Hippocampal formation (tissue), 2 donors: Measurements from ENCODE around the gene GALNT9.

Source experiments
- DNase-seq, 2 donors: peaks; one replicate each; lab custom pipeline; 2025; lab: John Stamatoyannopoulos, UW

GALNT9 gene

DNA sequence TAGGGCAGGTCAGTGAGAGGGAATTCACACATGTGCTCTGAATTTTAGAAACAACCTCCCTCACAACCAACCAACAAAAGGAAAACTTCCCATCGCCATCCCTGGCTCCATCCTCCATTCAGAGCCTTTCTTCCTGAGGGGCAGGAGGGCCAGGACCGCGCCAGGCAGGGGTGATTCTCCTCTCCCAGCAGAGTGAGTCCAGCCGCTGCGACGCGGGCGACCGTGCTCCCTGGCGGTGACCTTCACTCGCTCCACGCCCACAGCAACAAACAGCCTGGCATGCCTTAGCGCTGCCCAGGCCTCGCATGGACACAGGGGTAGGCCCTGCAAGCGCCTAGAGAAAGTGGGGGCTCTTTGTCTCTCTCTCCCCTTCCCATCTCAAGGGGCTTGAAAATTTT, 3.7 kb downstream of the GALNT9 start:
- no peak for DNase-seq

DNA sequence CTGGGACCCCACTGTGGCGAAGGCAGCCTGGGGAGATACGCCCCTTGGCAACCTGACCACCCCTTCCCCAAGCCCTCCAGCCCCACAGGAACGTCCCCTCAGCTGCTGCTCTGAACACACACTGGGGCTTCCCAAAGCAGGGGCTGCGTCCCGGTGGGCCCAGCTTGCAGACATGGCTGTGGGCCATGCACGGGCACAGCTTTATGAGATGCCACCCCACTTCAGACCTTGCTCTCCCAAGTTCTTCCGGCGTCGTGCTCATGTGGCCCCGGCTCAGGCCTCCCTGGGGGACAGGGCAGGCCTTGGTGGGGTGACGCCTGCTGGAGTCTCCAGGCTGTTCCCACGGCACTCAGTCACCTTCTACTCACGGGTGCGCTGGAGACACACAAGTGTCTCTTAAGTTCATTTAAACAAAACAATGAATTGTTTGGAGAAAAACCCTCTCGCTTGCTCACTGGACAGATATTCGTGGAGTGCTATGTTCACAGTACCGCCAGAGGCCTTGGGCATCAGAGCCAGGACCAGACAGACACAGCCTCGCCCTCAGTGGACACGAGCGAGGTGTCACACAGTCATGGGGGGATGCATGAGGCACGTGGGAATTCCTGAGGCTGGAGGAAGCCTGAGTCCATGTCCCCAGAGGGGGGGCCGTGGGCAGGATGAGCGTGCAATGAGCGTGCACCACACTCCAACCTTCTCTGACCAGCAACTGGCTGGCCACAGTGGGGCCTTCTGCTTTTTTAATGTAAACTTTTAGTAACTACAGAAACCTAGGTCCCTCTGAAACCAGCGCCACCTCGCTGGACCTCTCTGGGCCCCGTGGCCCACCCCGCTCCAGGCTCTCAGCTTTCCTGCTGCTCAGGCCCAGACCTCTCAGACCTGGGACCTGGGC, 4.3 kb downstream of the GALNT9 start:
- DNase-seq, result no peak

DNA sequence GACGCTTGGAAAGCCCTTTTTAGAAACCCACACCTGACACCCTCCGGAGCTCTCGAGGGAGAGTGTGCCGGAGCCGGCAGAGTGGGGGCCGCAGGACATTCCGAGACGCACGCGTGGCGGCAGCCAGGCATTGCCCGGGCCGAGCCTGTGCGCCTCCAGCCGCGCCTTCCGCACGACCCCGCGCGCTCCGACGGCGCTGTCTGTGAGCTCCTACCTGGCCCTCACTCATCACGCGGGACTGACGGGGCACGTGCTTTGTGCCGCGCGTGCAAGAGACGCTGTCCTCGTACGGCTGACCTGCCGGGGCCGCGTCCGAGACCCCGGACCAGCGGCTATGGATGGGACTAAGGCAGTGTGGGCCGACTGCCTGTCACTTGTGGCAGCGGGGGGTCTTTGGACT, 5.2 kb downstream of the GALNT9 start:
- peak in 1 of 2 donors; percentile 7 for DNase-seq

DNA sequence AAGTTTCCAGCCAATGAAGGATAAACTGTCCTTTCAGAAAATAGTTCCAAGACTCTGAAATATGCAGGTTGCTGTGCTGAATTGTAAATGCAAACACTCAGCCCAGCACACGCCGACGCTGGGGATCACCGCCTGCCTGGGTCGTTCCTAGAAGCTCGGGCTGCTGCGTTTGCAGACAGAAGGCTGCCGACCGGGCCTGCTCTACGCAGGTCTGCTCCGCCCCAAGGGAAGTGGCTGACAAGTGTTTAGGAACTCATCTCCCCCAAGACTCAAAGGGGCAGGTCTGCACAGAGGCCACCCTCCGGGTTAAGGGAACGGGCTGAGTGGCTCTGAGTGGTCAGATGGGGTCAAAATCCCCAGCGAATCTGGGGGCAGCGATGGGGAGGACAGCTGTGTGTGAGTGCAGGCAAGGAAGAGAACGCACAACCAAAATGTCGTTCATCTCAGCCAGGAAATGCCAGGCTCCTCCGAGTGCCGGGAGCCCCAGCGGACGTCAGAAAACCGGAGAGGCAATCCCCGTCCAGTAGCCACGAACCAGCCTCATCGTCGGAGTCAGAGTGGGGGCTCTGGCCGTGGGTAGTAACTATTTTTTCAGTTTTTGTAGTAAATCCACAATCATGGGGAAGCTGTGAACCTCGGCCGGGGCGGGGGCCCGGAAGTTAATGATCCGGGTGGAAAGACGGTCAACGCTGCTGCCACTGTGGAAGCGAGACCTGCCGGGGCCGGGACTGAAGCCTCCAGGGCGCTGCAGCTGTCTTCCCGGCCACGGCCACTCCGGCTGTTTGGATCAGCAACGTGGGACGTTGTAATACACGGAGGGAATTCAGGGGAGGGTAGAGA, 6.0 kb downstream of the GALNT9 start:
- no peak for DNase-seq

DNA sequence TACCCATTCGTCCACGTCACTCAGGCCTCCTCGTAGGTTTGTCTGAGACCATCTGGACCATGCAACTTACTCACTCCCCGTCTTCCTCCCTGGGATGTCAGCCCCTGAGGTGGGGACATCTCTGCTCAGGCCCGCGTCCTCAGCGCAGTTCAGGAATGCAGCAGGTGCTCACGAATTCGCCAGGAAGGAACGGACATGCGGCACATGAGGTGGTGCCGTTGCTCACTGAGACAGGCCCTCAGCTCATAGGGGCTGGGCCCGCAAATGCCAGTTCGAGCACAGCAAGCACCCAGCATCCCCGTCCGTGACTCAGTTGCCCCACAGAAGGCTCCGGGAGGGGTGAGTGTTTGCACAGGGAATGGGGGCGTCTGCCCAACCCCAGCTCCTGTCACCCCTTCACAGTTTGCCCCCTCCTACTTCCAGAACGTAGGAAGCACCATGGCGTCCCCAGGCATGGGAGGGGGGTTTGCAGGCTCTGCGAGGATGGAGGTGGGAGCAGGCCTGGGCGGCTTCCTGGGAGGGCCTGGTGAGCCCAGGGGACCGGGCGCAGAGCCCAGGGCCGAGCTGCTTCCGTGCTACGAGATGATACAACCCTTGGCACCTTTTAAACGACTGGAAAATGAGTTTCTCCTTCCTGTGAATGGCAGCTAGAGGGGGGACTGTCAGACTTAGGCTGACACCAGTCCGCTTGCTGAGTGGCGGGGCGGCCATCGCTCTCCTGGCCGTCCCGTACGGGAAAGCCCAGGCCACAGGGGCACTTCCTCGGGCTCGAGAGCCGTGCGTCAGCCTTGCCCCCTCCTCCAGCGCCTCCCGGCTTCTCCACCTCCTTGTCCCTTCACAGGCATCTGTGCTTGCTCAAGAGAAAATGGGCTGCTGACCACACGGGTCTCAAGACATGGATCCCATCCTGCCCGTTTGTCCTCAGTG, 6.9 kb downstream of the GALNT9 start:
- no peak for DNase-seq

DNA sequence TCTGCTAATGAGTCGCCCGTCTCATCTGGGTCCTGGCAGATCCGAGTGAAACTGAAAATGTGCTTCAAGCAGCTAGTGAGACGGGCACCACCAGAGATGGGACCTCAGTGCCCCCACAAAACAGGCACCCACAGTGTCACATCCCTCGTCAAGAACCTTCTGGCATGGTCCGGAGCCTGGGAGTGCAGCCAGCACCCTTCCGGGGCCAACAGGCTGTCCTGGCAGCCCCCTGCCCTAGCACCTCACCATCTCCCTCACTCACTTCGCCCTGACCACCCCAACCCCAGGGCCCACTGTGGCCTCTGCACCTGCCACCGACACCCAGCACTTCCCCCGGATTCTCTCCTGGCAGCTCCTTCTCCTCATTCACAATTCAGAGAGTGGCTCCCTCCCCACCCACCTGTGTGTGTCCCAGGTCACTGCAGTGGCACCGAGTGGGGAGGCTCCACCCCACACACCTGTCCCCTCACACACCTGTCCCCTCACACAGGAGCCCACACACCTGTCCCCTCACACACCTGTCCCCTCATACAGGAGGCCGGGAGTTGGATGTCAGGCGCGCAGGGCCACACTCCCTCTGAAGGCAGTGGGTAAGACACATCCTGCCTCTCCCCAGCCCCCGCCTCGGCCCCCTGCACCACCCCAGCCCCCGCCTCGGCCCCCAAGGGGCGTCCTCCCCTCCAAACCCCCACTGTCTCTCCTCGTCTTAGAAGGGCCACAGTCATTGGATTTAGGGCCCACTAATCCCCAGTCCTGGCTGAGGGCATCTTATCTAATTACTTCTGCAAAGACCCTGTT, 7.9 kb downstream of the GALNT9 start:
- DNase-seq, result no peak

DNA sequence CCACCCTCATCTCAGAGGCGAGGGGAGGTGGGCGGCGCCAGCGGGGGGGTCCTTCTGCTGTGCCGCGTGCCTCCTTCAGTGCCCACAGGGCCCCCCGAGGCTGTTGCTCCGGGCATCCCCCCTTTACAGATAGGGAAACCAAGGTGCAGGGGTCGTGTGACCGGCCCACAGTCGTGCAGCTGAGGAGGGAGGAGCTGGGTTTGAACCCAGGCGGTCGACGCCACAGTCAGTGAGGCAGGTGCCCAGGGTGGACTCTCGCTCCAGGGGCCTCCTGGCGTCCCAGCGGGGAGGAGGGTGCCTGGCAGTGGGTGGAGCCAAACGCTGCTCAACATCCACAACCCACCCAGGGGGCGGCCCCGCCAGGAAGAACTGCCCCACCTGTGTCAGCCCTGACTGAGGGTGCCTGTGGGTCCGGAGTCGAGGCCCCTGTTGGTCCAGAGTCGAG, 8.6 kb downstream of the GALNT9 start:
- DNase-seq, result no peak

DNA sequence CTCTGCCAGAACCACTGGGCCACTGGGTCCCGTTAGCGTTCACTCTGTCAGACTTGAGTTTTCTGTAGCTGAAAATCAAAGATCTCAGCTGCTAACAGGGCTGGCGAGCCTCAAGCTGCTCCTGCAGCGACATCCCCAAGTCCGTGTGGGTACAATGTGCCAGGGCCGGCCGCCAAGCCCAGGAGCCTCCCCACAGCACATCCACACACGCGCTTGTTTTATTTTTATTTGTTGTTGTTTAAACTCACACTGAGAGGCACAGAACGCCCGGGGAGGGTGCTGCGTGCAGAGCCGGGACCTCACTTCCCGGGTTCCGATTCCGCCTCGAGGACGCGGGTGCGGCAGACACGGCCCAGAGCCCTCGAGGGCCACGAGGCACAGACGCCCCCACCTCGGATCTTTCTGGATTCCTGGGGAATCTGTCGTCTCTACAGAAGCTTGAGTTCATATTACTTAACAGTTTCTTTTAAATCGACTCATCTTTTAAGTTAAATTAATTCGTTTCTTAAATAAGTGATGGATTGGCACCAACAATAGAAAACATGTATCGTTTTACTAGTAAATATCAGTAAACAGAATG, 9.3 kb downstream of the GALNT9 start:
- DNase-seq, result no peak

DNA sequence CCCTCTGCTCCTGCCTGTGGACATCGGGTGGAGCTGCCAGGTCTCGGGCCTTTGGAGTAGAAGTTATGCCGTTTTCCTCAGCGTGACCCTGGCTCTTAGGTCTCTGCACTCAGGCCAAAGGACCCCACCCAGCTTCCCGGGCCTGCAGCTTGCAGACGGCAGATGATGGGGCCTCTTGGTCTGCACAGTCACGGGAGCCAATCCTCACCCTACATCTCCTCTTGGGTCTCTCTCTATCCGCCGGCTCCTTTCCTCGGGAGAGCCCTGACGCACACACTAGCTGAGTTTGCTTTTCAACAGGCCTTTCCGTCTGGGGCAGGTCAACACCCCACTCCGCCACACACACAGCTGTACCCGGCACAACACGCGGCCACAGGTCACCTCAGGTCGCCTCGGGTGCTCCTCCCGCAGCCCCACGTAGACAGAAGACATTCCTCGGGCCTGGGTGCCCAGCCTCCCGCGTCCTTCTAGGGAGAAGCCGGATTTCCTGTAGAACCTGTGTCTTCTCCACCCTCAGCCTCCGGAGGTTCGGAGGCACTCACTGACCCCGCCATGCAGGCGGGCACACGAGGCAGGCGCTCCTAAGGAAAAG, 9.9 kb downstream of the GALNT9 start:
- DNase-seq, result no peak

DNA sequence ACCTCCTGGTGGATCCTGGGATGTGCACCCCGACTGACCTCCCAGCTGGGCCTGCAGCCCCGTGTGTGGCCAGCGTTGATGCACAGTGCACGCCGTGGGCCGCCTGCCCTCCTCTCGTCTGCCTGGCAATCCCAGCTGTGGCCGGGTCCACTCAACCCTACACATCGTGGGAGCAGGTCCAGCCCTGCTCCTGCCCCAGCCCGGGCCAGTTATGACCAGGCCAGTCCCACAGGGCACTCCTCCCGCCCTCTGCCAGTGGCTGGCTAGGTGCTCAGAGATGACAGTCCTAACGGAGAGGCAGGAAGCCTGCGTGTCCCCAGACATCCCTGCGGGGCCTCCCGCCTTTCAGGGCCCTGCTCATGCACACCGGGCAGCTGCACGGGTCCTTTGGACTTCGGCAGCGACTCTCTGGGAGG, 10.8 kb downstream of the GALNT9 start:
- DNase-seq, result no peak

DNA sequence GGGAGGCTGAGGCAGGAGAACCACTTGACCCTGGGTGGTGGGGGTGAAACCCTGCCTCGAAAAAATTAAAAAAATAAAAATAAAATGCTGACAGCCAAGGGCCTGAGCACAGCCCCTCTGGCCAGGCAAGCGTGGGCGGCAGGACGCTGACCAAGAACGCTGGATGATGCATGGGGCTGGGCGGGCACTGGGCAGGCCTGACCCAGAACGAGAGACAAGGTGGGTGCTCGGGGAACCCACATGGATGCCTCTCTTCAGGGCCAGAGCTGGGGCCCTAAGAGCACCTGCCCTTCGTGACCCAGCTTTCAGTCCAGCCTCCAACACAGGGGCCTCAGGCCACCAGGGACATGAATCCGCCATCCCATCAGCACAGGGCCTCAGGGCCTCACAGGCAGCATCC, 11.3 kb downstream of the GALNT9 start:
- DNase-seq, result no peak

DNA sequence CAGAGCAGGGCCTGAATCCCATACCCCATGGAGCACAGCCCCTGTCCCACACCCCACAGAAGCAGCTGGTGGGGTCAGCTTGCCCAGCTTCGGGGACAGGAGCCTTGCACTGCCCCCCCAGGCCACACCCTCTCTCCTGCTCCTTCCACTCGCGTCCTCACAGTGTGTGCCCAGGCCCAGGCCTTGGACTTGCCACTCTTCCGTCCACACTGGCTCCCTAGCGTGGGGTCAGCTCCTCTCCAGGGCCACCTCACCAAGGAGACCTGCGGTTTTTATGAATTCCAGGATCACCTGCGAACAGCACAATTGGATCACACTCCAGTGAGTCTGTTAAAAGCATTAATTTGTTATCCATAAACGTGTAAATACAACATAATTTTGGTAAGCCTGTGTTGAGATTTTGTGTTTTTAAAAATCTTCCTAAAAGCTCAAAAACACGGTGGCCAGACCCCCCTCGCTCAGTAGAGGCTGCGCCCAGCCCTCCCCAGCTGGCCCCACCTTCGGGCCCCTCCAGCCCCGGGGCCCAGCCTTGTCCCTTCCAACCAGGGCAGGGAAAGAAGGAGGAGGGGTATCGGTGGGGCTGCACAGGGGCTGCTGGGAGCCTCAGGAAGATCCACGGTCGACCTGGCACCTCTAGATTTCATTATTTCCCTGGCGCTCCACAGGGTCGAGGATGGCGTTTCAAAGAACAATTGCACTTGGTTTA, 12.0 kb downstream of the GALNT9 start:
- no peak for DNase-seq

DNA sequence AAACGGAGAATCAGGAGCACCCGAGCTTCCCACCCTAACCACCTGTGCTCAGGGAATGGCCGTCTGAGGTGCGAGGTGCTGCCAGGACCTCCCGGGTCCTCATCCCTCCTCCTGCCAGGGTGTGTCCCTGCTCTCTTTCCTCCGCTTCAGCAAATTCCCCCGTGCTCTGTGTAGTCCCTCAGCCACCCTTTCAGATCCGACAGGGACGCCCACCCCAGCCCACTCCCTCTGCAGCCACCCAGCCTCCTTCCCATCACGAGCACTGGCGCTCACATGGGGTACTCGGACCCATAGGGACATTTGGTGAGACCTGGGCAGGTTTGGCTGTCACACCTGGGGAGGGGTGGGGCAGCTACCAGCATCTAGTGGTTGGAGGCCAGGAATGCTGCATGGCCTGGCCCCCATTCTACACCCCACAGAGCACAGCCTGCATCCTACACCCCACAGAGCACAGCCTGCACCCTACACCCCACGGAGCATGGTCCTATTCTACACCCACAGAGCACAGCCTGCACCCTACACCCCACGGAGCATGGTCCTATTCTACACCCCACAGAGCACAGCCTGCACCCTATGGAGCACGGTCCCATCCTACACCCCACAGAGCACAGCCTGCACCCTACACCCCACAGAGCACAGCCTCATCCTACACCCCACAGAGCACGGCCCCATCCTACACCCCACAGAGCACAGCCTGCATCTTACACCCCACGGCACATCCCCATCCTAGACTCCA, 12.7 kb downstream of the GALNT9 start:
- DNase-seq, result no peak

DNA sequence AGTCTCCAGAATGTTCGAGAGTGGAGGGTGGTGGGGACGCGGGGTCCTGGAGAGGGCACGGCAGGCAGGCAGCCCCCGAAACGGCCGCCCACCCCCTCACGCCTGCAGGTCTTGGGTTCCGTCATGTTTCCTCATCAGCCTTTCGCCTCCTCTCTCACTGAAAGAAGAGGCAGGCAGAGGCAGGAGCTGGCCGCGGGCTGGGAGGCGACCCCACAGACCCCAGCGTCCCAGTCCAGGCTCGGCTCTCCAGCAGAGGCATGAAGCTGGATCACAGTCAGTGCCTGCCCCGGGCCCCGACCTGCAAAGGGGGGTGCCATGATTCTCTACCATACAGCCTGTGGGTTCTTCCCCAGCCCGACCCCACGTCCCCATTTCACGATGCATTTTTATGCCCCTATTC, 13.4 kb downstream of the GALNT9 start:
- no peak for DNase-seq

DNA sequence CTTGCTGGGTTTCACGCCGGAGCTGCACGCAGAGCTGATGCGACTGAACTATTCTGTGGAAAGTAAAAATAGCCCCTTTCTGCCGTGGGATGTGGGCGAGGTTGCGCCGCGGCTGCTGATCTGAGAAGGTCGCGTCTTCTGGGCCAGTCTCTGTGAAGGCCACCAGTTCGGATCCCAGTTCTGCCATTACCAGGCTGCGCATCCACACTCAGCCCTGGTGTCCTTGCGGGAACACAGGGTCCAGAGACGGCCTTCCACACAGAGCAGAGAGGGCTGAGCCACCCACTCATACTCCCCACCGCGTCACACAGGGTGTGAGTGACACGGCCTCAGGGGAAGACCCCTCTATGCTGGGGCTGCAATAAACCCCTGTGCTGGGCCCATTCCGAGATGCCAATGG, 13.9 kb downstream of the GALNT9 start:
- no peak for DNase-seq

DNA sequence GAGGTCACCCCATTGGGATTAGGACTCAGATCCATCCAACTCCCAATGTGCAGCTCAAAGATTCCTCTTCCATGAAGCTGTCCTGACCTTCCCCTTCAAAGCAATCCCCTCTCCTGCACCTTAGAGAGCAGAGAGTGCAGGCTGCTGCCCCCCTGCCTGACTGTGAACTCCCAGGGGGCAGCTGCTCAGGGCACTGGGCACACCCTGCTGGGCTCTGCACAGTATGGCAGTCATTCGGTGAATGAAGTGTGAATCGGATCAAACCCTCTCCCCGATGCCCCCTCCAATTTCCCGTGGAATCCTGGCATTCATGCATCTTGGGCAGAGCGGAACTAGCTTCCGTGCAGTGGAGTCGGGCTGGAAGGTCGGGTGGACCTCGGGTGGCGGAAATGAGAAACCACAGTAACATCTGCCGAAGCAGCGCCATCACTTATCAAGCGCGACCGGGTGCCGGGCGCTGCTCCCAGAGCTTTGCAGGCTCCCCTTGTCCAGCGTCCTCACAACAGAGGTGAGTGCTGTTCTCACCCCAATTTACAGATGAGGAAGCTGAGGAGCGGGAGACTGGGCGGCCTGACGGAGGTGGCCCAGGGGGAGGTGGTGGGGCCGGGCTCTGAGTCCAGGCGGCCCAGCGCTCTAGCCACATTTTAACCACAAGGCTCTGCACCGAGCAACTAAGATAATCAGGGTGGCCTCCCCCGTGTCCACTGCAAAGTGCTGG, 14.7 kb downstream of the GALNT9 start:
- no peak for DNase-seq

DNA sequence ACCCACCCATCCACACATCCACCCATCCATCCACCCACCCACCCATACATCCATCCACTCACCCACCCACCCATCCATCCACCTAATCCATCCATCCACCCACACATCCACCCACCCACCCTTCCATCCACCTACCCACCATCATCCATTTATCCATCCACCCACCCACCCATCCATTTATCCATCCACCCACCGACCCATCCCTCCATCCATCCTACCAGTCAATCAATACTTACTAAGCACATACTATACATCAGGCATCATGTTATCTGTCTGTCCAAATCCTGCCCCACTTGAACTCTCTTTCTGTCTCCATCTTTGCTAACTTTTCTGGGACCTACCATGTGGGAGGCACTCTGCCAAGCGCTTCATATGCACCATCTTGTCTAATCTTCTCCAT, 15.4 kb downstream of the GALNT9 start:
- DNase-seq, result no peak

DNA sequence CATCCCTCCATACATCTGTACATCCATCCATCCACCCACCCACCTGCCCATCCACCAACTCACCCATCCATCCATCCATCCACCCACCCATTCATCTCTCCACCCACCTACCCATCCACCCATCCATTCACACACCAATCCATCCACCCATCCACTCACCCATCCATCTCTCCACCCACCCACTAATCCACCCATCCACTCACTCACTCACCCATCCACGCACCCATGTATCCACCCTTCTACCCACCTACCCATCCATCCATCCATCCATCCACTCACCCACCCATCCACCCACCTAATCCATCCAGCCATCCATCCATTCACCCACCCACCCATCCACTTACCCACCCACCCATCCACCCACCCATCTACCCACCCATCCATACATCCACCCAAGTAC, 16.2 kb downstream of the GALNT9 start:
- DNase-seq, result no peak
